GM19395 (cell line): ENCODE results near the gene SPINK5.

Experiments
- ATAC-seq: cut with Tn5 transposase; IDR thresholded peaks from one replicate; pipeline ENCODE4 v1.9.1; 2021; ENCODE audit warnings: mild to moderate bottlenecking, moderate library complexity; ENCODE audit not compliant: unreplicated experiment

The SPINK5 gene

DNA sequence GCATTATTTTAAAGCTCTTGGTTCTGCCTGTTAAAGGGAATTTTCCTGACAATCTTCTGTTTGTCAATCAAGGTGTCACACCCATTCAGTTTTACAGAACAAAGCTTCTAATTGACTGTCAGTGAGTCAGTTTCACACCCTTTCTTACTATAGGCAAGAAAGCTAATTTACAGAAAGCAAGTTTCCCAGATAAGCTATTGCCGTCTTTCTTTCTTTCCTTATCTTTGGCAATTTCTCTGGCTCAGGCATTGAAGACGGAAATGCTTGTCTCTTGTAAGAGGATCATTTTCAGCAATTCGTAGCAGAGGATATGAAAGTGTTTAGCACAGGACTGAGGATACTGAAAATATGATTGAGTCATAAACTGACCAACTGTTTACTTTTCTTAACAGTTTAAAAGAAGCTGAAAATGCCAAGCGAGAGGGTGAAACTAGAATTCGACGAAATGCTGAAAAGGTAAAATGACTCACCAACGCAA, 27.0 kb downstream of the SPINK5 start:
- peak; percentile 60 for ATAC-seq

GRCh38 chr5:148091991-148092964, 28.5 kb downstream of the SPINK5 start:
- ATAC-seq, result no peak

GRCh38 chr5:148094336-148094735, 30.6 kb downstream of the SPINK5 start:
- no peak for ATAC-seq

DNA sequence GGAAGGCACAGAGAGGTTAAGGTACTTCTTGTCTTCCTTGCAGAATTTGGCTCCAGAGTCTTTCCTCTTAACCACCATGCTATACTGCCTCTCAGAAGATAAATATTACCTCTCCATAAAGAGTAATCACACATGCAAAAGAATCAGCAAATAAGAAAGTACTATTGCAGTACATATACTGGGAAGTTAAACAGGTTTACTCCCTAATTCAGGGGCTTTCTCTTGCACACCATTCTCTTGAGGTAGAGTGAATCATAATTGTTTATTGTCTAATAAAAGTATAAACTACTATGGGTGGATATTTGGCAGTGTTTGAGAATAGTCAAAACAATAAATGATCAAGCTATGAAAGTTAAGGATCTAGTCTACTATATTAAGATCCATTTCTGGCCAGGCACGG, 40.4 kb downstream of the SPINK5 start:
- ATAC-seq, result no peak

DNA sequence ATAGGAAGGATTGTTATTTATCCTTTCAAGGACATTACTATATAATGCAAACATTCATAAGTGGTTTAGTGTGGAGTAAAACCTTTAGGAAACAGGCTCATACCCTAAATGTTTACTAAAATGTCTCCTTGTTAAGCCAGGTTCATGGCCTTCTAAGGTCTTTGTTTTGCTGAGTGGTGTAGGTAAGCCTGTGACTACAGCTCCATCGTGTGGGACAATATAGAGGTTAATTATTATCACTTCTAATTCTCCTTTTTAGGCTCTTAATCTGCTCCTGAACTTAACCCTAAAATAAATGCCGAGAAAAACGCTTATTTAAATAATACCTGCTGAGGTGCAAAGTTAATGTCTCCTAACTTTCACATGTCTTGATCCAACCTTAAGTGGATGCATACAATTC, 43.8 kb downstream of the SPINK5 start:
- ATAC-seq, result no peak

GRCh38 chr5:148113243-148113642, 49.5 kb downstream of the SPINK5 start:
- ATAC-seq, result no peak

- ATAC-seq, result no peak
Measured at GRCh38 chr5:148120317-148120716, 56.5 kb downstream of the SPINK5 start.

DNA sequence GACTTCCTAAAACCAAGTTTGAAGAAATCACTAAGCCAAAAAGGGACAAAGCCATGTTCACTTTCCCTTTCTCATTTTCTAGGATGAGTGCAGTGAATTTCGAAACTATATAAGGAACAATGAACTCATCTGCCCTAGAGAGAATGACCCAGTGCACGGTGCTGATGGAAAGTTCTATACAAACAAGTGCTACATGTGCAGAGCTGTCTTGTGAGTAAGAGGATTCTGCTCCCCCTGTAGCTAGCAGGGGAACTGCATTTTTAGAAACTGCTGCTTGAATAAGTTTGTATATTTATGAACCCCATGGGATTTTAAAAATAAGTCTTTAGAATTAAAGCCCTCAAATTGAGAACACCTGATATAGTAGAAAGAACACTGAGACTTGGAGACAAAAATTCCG, 61.9 kb downstream of the SPINK5 start:
- no peak for ATAC-seq

DNA sequence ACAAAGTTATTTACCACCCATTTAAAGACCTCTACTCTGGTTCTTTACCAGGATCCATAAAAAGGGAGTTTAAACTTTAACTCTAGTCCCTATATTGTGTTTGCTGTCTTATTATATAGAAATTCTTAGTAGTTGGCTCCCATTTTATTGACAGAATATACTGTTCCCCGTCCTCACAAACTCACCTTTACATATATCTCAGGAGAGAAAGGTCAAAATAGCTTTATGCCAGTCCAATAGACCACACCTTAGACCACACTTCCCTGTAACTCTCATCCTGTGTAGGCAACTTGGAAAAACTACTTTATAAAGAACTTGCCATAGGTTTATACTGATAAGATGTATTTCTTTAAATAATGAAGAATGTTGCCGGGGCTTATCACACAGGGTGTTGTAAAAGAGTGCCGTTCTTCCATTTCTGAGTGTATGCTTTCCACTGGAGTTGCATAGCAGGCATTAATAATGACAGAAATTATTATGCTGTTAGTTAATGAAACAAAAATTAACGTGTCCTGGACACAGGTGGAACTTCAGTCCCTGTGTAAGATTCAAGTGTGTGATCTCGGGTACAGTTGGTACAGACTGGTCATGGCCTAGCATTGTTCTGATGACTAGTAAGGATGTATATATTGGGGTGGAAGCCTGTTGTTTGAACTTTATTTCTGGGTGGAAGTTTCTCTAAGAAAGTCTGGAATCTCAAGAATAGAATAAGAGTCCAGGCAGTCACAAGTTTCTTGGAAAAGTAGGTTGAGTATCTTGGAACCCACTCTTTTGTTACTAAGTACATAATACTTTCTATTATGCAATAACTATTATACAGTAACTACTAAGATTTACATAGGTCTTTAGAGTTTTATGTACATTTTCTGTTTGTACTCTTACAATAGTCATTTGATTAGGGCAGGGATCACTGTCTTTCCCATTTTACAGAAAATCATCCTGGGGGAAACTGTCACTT, 71.6 kb downstream of the SPINK5 start:
- no peak for ATAC-seq

GRCh38 chr5:148140846-148141245, 77.1 kb downstream of the SPINK5 start:
- ATAC-seq, result no peak

GRCh38 chr5:148141645-148142044, 77.9 kb downstream of the SPINK5 start:
- ATAC-seq, result no peak

DNA sequence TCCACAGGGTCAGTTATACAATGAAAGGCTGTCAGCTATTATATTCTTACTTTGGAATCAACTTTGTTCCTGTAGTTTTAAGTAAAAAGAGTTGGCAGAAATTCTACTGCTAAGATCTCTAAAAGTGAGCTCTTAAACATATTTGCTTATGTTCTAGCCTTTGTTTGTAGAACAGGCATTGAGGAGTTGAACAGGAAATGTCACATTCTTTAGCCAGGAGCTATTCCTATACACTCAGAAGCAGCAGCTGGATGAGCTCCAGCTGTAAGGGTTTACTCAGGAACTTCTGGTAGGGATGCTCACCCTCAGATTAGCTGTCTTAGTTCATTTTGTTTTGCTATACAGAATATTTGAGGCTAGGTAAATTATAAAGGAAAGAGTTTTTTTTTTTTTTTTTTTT, 82.1 kb downstream of the SPINK5 start:
- no peak for ATAC-seq

GRCh38 chr5:148146487-148146886, 82.7 kb downstream of the SPINK5 start:
- no peak for ATAC-seq

DNA sequence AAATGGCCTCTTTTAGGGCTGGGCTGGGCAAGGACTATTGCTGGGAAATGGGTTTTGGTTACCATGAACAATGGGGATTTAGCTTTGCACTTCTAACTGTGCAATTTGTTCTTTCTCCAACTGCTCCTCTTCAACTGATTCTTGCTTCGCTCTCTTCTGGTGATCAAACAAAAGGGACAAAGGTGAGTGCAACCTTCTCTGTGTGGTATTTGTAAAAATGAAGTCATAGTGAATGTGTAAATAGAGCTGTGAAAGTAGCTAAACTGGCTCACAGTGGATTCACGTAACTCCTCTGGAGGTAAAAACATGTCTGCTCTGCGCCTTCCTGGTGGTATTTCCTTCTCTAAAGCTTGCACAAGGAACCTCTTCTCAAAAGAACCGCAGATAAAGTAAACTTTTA, 83.6 kb downstream of the SPINK5 start:
- ATAC-seq, result no peak

DNA sequence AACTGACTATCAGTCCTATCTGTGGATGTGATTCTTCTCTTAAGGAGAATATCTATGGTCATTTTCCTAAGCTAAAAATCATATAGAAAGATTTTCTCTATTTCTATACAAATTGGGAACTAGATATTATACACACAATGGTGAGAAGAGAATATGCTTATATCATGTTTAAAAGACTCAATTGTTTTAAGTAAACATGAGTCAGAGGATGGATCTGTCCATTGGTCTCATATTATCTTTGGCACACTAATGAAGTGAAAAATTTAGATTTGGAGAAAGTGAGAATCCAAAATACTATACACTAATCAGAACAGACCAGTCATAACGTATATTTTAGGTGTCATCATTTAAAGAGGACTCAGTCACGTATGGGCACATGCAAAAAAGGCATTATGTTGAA, 88.1 kb downstream of the SPINK5 start:
- ATAC-seq, result no peak

DNA sequence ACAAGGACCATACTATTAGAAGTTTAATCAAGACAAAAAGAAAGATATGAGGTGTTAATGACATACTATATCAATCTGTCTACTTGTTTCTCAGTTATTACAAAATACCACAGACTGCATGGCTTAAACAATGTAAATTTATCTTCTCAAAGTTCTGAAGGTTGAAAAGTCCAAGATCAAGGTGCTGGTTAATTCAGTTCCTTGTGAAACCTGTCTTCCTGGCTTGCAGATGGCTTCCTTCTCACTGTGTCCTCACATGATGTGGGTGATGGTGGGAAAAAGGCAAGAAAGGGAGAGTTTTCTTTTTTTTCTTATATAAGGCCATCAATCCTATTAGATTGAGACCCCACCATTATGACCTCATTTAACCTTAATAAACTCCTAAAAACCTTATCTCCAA, 89.0 kb downstream of the SPINK5 start:
- ATAC-seq, result no peak

DNA sequence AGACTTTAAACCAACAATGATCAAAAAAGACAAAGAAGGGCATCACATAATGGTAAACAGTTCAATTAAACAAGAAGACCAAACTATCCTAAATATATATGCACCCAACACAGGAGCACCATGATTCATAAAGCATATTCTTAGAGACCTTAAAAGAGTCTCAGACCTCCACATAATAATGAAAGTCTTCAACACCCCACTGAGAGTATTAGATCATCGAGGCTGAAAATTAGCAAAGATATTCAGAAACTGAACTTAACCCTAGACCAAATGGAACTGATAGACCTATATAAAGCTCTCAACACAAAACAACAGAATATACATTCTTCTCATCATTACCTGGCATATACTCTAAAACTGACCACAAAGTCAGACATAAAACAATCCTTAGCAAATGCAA, 92.8 kb downstream of the SPINK5 start:
- ATAC-seq, result no peak

DNA sequence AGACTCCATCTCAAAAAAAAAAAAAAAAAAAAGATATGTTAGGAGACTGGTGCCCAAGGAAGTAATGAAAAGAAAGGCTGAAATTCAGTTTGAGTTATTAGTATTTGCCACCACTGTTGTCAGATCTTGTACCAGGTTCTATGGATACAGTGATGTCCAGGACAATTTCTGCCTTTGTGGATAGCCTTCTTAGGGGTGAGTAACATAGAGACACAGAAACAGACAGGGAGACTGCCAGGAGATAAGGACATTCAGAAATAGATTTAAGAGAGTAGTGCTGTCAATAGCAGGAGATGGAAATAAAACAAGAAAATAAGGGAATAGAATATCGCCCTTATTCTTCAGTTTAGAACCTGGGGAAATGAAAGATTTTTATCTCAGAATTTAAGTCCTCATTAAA, 98.3 kb downstream of the SPINK5 start:
- ATAC-seq, result no peak

DNA sequence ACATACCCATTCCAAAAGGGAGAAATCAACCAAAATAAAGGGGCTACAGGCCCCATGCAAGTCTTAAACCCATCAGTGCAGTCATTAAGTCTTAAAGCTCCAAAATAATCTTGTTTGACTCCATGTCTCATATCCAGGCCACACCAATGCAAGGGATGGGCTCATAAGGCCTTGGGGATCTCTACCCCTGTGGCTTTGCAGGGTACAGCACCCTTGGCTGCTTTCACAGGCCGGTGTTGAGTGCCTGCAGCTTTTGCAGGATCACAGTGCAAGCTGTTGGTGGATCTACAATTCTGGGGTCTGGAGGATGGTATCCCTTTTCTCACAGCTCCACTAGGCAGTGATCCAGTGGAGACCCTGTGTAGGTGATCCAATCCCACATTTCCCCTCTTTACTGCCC, 99.6 kb downstream of the SPINK5 start:
- ATAC-seq, result no peak

GRCh38 chr5:148166550-148167283, 102.9 kb downstream of the SPINK5 start:
- no peak for ATAC-seq

- no peak for ATAC-seq
Measured at GRCh38 chr5:148168246-148168645, 104.5 kb downstream of the SPINK5 start, which contains the start of gene SPINK14. Gene SPINK14, plus strand, starts transcription at chr5:148168546. Its CDS starts 1,187 bp downstream, at chr5:148169733.
